ENCODE results near the gene SNRNP40. TPM values are rescaled to one million over a fixed set of nuclear protein-coding genes. Genes with fewer than 3 reads are reported as not detected.

Gene SNRNP40
- total RNA-seq, 1 donor from 2014 or later: 38.1 TPM

- intact Hi-C loops (cut with DNase I): no loop called here
- H3K27me3 ChIP-seq: no peaks in the 10 kb centered on the region
- TF ChIP-seq POLR2A (IDR thresholded peaks at IDR 0.05): no peak
- H3K9me3 ChIP-seq: no peaks in the 10 kb centered on the region
- peaks cover 15% of the 10 kb centered on the region for H3K4me1 ChIP-seq
- H3K27ac ChIP-seq: no peak overlapping the region
- H3K4me3 ChIP-seq: no peak overlapping the region
- DNase-seq (ENCODE audit: extremely low spot score in 2 of 2): no peak
- no peaks in the 10 kb centered on the region for H3K36me3 ChIP-seq
Measured at GRCh38 chr1:31238612-31238985, 58.0 kb downstream of the SNRNP40 start.

- H3K27ac ChIP-seq: no peak overlapping the region
- TF ChIP-seq CTCF (IDR thresholded peaks at IDR 0.05) (no peak), POLR2A (IDR thresholded peaks at IDR 0.05) (no peak), POLR2AphosphoS5 (IDR thresholded peaks at IDR 0.05; ENCODE audit: insufficient read depth in 1 of 2, low read depth in 1 of 2) (no peak)
- H3K4me1 ChIP-seq: peaks cover 12% of the 10 kb centered on the region
- DNase-seq (ENCODE audit: extremely low spot score in 2 of 2): no peak
- H3K27me3 ChIP-seq: no peaks in the 10 kb centered on the region
- intact Hi-C loops (cut with DNase I): no loop called here
- H3K36me3 ChIP-seq: no peaks in the 10 kb centered on the region
- no peak overlapping the region for H3K4me3 ChIP-seq
- H3K9me3 ChIP-seq: no peaks in the 10 kb centered on the region
Measured at GRCh38 chr1:31234870-31235269, 61.7 kb downstream of the SNRNP40 start.

- no peak for DNase-seq (ENCODE audit: extremely low spot score in 2 of 2)
- no peaks in the 10 kb centered on the region for H3K27me3 ChIP-seq
- intact Hi-C loops (cut with DNase I): no loop called here
- H3K27ac ChIP-seq: no peak overlapping the region
- H3K36me3 ChIP-seq: no peaks in the 10 kb centered on the region
- no peak overlapping the region for H3K4me3 ChIP-seq
- H3K9me3 ChIP-seq: no peaks in the 10 kb centered on the region
- TF ChIP-seq POLR2A (IDR thresholded peaks at IDR 0.05) (no peak), CTCF (IDR thresholded peaks at IDR 0.05) (no peak), POLR2AphosphoS5 (IDR thresholded peaks at IDR 0.05; ENCODE audit: insufficient read depth in 1 of 2, low read depth in 1 of 2) (no peak)
- H3K4me1 ChIP-seq: peaks cover 9% of the 10 kb centered on the region
Measured at GRCh38 chr1:31234123-31234708, 62.4 kb downstream of the SNRNP40 start.

- H3K27ac ChIP-seq: no peak overlapping the region
- H3K9me3 ChIP-seq: no peaks in the 10 kb centered on the region
- no peak overlapping the region for H3K4me3 ChIP-seq
- no peaks in the 10 kb centered on the region for H3K4me1 ChIP-seq
- no peaks in the 10 kb centered on the region for H3K27me3 ChIP-seq
- intact Hi-C loops (cut with DNase I): no loop called here
- no peaks in the 10 kb centered on the region for H3K36me3 ChIP-seq
- no peak for DNase-seq (ENCODE audit: extremely low spot score in 2 of 2)
- TF ChIP-seq POLR2A (IDR thresholded peaks at IDR 0.05) (no peak), CTCF (IDR thresholded peaks at IDR 0.05) (no peak)
Measured at GRCh38 chr1:31232689-31233088, 63.9 kb downstream of the SNRNP40 start.

GRCh38 chr1:31231802-31232201 lies 64.8 kb downstream of the SNRNP40 start:
- Histone ChIP-seq H3K4me3 (no peak overlapping the region), H3K4me1 (no peaks in the 10 kb centered on the region), H3K9me3 (no peaks in the 10 kb centered on the region), H3K27ac (no peak overlapping the region), H3K36me3 (no peaks in the 10 kb centered on the region), H3K27me3 (no peaks in the 10 kb centered on the region)
- intact Hi-C loops (cut with DNase I): no loop called here
- no peak for TF ChIP-seq POLR2A (IDR thresholded peaks at IDR 0.05)
- no peak for TF ChIP-seq POLR2AphosphoS5 (IDR thresholded peaks at IDR 0.05; ENCODE audit: insufficient read depth in 1 of 2, low read depth in 1 of 2)
- TF ChIP-seq CTCF (IDR thresholded peaks at IDR 0.05): no peak
- DNase-seq (ENCODE audit: extremely low spot score in 2 of 2): no peak
